T-helper 22 cell (primary cell): ENCODE results near the gene METAP2.

Experiments used
- DNase-seq: peaks from one replicate; pipeline ENCODE4 v3.0.0-alpha.2; 2020; ENCODE audit warnings: low read depth

Gene METAP2

GRCh38 chr12:95515197-95515596, 41.2 kb downstream of the METAP2 start:
- no peak for DNase-seq

GRCh38 chr12:95516757-95517156, 42.8 kb downstream of the METAP2 start:
- no peak for DNase-seq

- DNase-seq, result no peak
Measured at GRCh38 chr12:95517246-95517645, 43.3 kb downstream of the METAP2 start.

- no peak for DNase-seq
Measured at GRCh38 chr12:95518944-95519343, 45.0 kb downstream of the METAP2 start.

GRCh38 chr12:95520816-95521215, 46.9 kb downstream of the METAP2 start:
- no peak for DNase-seq

GRCh38 chr12:95522692-95523091, 48.7 kb downstream of the METAP2 start:
- no peak for DNase-seq

GRCh38 chr12:95528431-95528830, 54.5 kb downstream of the METAP2 start:
- no peak for DNase-seq

- DNase-seq, result no peak
Measured at GRCh38 chr12:95529693-95530225, 55.8 kb downstream of the METAP2 start.

GRCh38 chr12:95532851-95533250, 58.9 kb downstream of the METAP2 start:
- no peak for DNase-seq

GRCh38 chr12:95533985-95534384, 60.0 kb downstream of the METAP2 start:
- no peak for DNase-seq

GRCh38 chr12:95538006-95538405, 64.1 kb downstream of the METAP2 start:
- no peak for DNase-seq

- DNase-seq, result no peak
Measured at GRCh38 chr12:95538656-95539055, 64.7 kb downstream of the METAP2 start.

GRCh38 chr12:95541436-95541835, 67.5 kb downstream of the METAP2 start:
- DNase-seq, result no peak

- DNase-seq, result no peak
Measured at GRCh38 chr12:95543305-95543704, 69.4 kb downstream of the METAP2 start.

GRCh38 chr12:95544756-95545155, 70.8 kb downstream of the METAP2 start:
- DNase-seq, result no peak

- no peak for DNase-seq
Measured at GRCh38 chr12:95545303-95545702, 71.4 kb downstream of the METAP2 start.

GRCh38 chr12:95545731-95546490, 72.0 kb downstream of the METAP2 start:
- DNase-seq, result no peak

- no peak for DNase-seq
Measured at GRCh38 chr12:95546491-95546813, 72.5 kb downstream of the METAP2 start.

GRCh38 chr12:95547522-95548055, 73.6 kb downstream of the METAP2 start:
- DNase-seq, result no peak

GRCh38 chr12:95548056-95548538, 74.1 kb downstream of the METAP2 start:
- no peak for DNase-seq

GRCh38 chr12:95548539-95549391, 74.8 kb downstream of the METAP2 start:
- peak; percentile 62 for DNase-seq

- no peak for DNase-seq
Measured at GRCh38 chr12:95549392-95550084, 75.6 kb downstream of the METAP2 start.
